ENCODE measurements around the gene PAWR.

GRCh38 chr12:79557690-79558315 is 133.0 kb downstream of the PAWR start:
- TF ChIP-seq CTCF (IDR thresholded peaks at IDR 0.05; ENCODE audit: low read depth, low read length, poor library complexity, severe bottlenecking), result no peak
- no peak for TF ChIP-seq EZH2phosphoT487 (IDR thresholded peaks at IDR 0.05; ENCODE audit: borderline replicate concordance, low read length)

Data from DOHH2 (cell line).